GM23338 (cell line): ENCODE data around the gene KBTBD12. TPM values are rescaled to one million over a fixed set of nuclear protein-coding genes. Genes with fewer than 3 reads are reported as not detected.

Experiments
- polyA plus RNA-seq: library from polyadenylated mRNA; unstranded; fragments of >200 nt; fragmentation: Nextera tagmentation; extraction: Ambion mirVana; gene quantifications from 2 replicates; pipeline ENCODE4 v1.2.1, GENCODE V29; 2016
- small RNA-seq: library from RNA; depleted of rRNA; stranded (forward); fragments of <200 nt; gene quantifications from one replicate; pipeline ENCODE3, GENCODE V24; 2014; ENCODE audit warnings: low replicate concordance
- total RNA-seq: library from RNA; depleted of rRNA; stranded (reverse); fragments of >200 nt; shearing (Covaris generic); gene quantifications from 2 replicates; pipeline ENCODE4 v1.2.3, GENCODE V29; 2014; rRNA removed

The KBTBD12 gene
- total and polyA plus RNA-seq, 2 experiments from 2014 or later: 0.53 to 0.69 TPM

Small RNA genes within 50 kb of the gene (small RNA-seq; reads per million reads assigned to genes)
- not detected for gene RNA5SP139

Other genes starting within 250 kb of the KBTBD12 start
- gene ABTB1, start 242.3 kb upstream of the KBTBD12 start, total RNA-seq: 5.0 and 5.7 TPM in 2 replicates
- 3.7 TPM in 2 replicates for gene ABTB1, start 242.3 kb upstream of the KBTBD12 start, polyA plus RNA-seq
- gene MGLL, start 92.7 kb upstream of the KBTBD12 start, total RNA-seq: 0.62 and 0.83 TPM in 2 replicates
- 0.71 and 1.3 TPM in 2 replicates for gene MGLL, start 92.7 kb upstream of the KBTBD12 start, polyA plus RNA-seq
- gene SEC61A1, start 137.2 kb downstream of the KBTBD12 start, total RNA-seq: 170 and 184 TPM in 2 replicates
- 44.8 and 47.3 TPM in 2 replicates for gene SEC61A1, start 137.2 kb downstream of the KBTBD12 start, polyA plus RNA-seq
- gene RUVBL1, start 208.6 kb downstream of the KBTBD12 start, total RNA-seq: 133 and 134 TPM in 2 replicates
- 136 and 137 TPM in 2 replicates for gene RUVBL1, start 208.6 kb downstream of the KBTBD12 start, polyA plus RNA-seq
- gene EEFSEC, start 238.2 kb downstream of the KBTBD12 start, total RNA-seq: 14.1 and 16.2 TPM in 2 replicates
- gene EEFSEC, start 238.2 kb downstream of the KBTBD12 start, polyA plus RNA-seq: 9.5 and 10.1 TPM in 2 replicates